ENCODE results near the gene MIX23.
A peak's percentile ranks its signal among the peaks of the same experiment; 100 is the strongest.

Gene MIX23

DNA sequence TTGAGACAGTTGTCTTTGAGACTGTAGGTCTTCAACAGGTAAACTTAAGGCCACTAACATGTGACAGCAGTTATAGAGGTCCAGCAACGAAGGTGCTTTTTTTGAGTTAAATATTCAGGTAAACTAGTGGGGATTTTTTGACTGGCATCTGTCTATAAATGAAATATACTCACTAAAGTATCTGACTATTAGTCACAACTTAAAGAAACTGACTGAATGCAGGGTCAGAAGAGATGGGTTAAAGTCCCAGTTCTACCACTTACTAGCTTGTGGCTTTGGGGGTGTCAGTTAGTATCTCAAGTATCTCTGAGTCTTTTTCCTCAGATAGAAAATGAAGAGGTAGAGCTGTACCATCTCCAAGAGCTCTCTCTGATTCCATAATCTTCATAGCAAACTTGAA lies 18.0 kb downstream of the MIX23 start:
- TF ChIP-seq, protein P1, sequence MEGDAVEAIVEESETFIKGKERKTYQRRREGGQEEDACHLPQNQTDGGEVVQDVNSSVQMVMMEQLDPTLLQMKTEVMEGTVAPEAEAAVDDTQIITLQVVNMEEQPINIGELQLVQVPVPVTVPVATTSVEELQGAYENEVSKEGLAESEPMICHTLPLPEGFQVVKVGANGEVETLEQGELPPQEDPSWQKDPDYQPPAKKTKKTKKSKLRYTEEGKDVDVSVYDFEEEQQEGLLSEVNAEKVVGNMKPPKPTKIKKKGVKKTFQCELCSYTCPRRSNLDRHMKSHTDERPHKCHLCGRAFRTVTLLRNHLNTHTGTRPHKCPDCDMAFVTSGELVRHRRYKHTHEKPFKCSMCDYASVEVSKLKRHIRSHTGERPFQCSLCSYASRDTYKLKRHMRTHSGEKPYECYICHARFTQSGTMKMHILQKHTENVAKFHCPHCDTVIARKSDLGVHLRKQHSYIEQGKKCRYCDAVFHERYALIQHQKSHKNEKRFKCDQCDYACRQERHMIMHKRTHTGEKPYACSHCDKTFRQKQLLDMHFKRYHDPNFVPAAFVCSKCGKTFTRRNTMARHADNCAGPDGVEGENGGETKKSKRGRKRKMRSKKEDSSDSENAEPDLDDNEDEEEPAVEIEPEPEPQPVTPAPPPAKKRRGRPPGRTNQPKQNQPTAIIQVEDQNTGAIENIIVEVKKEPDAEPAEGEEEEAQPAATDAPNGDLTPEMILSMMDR (IDR thresholded peaks at IDR 0.05; ENCODE audit: insufficient read depth, low read depth, low read length, missing control alignments) = no peak
- no peak overlapping the region for H3K4me3 ChIP-seq (ENCODE audit: low read depth, low read length)
- no peak for DNase-seq (ENCODE audit: low read depth)

DNA sequence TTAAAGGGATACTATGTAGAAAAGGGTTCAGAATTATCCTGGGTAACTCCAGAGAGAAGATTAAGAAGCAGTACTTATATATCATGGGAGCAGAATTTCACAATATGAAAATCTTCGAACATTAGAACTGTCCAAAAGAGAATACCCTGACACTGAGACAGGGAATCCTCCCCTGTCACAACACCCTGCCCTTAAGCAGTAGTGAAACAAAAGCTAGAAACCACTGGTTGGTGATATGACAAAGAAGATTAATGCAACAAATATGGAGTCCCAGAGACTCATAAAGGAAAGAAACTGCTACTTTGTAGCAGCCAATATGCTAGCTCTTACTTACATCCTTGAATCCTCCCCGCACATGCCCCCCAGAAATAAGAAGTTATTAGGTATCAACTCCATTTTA lies 18.5 kb downstream of the MIX23 start:
- DNase-seq (ENCODE audit: low read depth) = no peak
- TF ChIP-seq, protein P1 (IDR thresholded peaks at IDR 0.05; ENCODE audit: insufficient read depth, low read depth, low read length, missing control alignments) = no peak

DNA sequence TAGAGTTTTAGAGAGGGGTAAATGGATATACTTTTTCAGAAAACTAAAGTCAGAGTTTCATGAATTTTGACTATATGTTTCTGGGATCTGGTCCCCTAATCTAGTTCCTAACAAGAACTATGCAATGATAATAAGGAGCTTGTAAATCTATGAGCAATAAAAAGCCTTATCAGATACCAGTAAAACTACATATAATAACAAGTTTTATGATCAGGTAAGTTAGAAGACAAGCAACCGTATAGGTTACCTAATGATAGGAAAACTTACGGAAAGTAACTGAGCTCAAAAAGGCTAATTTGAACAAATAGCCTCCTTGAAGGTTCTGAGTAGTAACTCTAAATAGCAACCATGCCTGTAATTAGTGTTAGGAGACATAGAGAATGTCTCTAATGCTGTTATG lies 21.0 kb downstream of the MIX23 start:
- TF ChIP-seq, protein P1 (IDR thresholded peaks at IDR 0.05; ENCODE audit: insufficient read depth, low read depth, low read length, missing control alignments) = no peak
- H3K4me3 ChIP-seq (ENCODE audit: low read depth, low read length) = no peak overlapping the region
- DNase-seq (ENCODE audit: low read depth) = no peak

More for the DNA sequence above, 18.5 kb downstream of the MIX23 start:
- H3K4me3 ChIP-seq (ENCODE audit: low read depth, low read length) = no peak overlapping the region

DNA sequence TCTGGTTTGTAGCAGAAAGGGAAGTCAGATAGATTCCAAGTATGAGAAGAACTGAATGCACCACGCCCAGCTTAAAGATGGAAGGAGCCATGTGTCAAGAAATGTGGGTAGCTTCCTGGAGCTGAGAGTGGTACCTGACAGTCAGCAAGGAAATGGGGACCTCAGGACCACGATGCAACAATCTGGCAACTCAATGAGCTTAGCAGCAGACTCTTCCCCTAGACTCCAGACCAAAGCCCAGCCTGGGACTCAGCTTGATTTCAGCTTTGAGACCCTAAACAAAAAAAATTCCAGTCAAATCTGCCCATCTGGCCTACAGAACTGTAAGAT lies 24.4 kb downstream of the MIX23 start:
- H3K4me3 ChIP-seq (ENCODE audit: low read depth, low read length) = no peak overlapping the region
- TF ChIP-seq, protein P1 (IDR thresholded peaks at IDR 0.05; ENCODE audit: insufficient read depth, low read depth, low read length, missing control alignments) = no peak
- no peak for DNase-seq (ENCODE audit: low read depth)

DNA sequence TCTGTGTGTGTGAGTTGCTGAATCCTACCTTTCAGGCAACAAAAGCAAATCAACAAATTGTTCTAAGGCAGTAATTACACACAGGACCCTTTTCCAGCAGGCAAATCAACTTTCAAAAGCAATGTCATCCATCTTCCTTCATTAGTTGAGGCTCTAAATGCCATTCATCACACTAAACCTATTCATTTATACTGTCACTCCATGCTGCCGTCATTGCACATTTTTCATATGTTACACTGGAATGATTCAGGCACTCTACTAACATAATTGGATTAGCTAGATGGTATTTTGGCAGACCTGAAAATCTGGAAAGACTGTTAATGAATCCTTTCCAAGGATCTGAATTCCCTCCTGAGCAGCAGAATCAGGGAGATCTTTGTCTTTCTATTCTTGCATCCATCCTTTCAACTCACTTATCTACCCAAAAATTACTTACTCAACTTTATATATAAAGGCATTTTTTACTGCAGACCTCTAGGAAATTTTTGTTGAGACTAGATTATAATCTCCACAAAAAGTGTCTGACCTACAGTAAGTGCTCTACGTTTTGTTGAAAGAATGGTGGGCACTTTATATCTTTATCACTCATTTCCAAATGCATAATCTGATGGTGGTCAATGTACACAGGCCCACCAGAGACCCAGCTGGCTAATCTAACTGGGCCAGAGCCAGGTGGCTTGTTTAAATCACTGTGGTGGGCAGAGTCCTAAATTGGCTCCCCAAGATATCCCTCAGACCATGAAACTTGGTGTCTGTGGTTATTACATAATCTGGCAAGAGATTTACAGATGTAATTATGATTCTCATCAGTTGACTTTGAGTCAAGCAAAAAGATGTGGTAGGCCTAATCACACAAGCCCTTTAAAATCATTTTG lies 25.0 kb downstream of the MIX23 start:
- H3K4me3 ChIP-seq (ENCODE audit: low read depth, low read length) = no peak overlapping the region
- no peak for DNase-seq (ENCODE audit: low read depth)
- TF ChIP-seq, protein P1 (IDR thresholded peaks at IDR 0.05; ENCODE audit: insufficient read depth, low read depth, low read length, missing control alignments) = no peak

DNA sequence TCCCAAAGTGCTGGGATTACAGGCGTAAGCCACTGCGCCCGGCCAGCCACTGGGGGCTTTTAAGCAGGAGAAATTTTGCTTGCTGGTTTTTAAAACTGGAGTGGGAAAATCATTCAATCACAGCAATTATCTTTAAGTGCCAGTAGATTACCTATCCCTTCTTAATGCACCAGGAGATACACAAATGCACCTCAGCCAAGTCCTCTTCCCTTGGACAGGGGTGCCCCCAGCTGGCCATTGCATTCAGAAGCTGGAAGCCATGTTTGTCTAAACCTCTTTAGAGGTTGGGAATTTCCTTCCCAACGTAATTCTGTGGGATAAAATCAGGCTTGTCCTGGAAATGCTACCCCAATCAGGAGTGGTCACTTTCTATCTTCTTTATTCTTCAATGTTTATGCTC lies 26.6 kb downstream of the MIX23 start:
- TF ChIP-seq, protein P1 (IDR thresholded peaks at IDR 0.05; ENCODE audit: insufficient read depth, low read depth, low read length, missing control alignments) = peak; percentile 42
- H3K4me3 ChIP-seq (ENCODE audit: low read depth, low read length) = no peak overlapping the region
- DNase-seq (ENCODE audit: low read depth) = peak; percentile 58

DNA sequence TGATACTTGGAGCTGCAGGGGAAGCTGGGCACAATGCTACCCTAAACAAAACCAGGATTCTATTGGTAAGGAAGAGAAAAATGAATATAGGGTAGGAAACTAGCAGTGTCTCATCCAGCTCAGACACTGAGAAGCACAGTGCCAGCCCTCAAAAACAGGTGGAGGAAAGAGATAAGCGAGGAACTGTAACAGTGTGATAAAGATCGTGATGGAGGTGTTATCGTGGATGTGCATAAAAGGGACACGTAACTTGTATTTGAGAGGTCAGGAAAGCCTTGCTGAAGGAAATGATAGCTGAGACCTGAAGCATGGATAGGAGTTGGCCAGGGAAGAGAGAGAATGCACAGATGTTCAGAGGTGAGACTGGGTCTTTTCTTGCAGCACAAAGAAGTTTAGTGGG lies 27.4 kb downstream of the MIX23 start:
- TF ChIP-seq, protein P1 (IDR thresholded peaks at IDR 0.05; ENCODE audit: insufficient read depth, low read depth, low read length, missing control alignments) = no peak
- no peak for DNase-seq (ENCODE audit: low read depth)
- no peak overlapping the region for H3K4me3 ChIP-seq (ENCODE audit: low read depth, low read length)

Measured in GM12865 (cell line).